ENCODE data around the gene A1CF.
"Not testable (repeated sequence)": the region's sequence is repeated elsewhere in the genome, so short reads cannot be mapped to it uniquely, and the experiment has no call there.

Gene A1CF

GRCh38 chr10:50799595-50799994 is 85.8 kb downstream of the A1CF start:
- no peak for TF ChIP-seq JUND (IDR thresholded peaks at IDR 0.05; ENCODE audit: low read depth)
- in situ Hi-C loops (cut with HindIII; ENCODE audit: low pct_unique_long_range_greater_than_20kb, low sequenced_read_pairs), result no loop called here
- no peak for DNase-seq (ENCODE audit: low read depth in 1 of 2, low spot score in 1 of 2)

- no peak for TF ChIP-seq JUND (IDR thresholded peaks at IDR 0.05; ENCODE audit: low read depth)
- in situ Hi-C loops (cut with HindIII; ENCODE audit: low pct_unique_long_range_greater_than_20kb, low sequenced_read_pairs), result no loop called here
- no peak for DNase-seq (ENCODE audit: low read depth in 1 of 2, low spot score in 1 of 2)
Observed at GRCh38 chr10:50798297-50798696, 87.1 kb downstream of the A1CF start.

GRCh38 chr10:50796693-50797092 is 88.7 kb downstream of the A1CF start:
- in situ Hi-C loops (cut with HindIII; ENCODE audit: low pct_unique_long_range_greater_than_20kb, low sequenced_read_pairs), result no loop called here
- no peak for DNase-seq (ENCODE audit: low read depth in 1 of 2, low spot score in 1 of 2)
- no peak for TF ChIP-seq JUND (IDR thresholded peaks at IDR 0.05; ENCODE audit: low read depth)

GRCh38 chr10:50794490-50794889 is 90.9 kb downstream of the A1CF start:
- in situ Hi-C loops (cut with HindIII; ENCODE audit: low pct_unique_long_range_greater_than_20kb, low sequenced_read_pairs), result no loop called here
- no peak for DNase-seq (ENCODE audit: low read depth in 1 of 2, low spot score in 1 of 2)
- TF ChIP-seq JUND (IDR thresholded peaks at IDR 0.05; ENCODE audit: low read depth), result no peak

- in situ Hi-C loops (cut with HindIII; ENCODE audit: low pct_unique_long_range_greater_than_20kb, low sequenced_read_pairs), result no loop called here
- DNase-seq (ENCODE audit: low read depth in 1 of 2, low spot score in 1 of 2), result peak; percentile 50 to 66
Observed at GRCh38 chr10:50788951-50789945, 96.2 kb downstream of the A1CF start.

GRCh38 chr10:50787962-50788361 is 97.5 kb downstream of the A1CF start:
- in situ Hi-C loops (cut with HindIII; ENCODE audit: low pct_unique_long_range_greater_than_20kb, low sequenced_read_pairs); DNase-seq (ENCODE audit: low read depth in 1 of 2, low spot score in 1 of 2): not testable (repeated sequence)

More at GRCh38 chr10:50788951-50789945, 96.2 kb downstream of the A1CF start:
- no peak for TF ChIP-seq JUND (IDR thresholded peaks at IDR 0.05; ENCODE audit: low read depth)

GRCh38 chr10:50782017-50782416 is 103.4 kb downstream of the A1CF start:
- DNase-seq (ENCODE audit: low read depth in 1 of 2, low spot score in 1 of 2); in situ Hi-C loops (cut with HindIII; ENCODE audit: low pct_unique_long_range_greater_than_20kb, low sequenced_read_pairs): not testable (repeated sequence)

GRCh38 chr10:50780036-50780435 is 105.4 kb downstream of the A1CF start:
- not testable (repeated sequence) for DNase-seq (ENCODE audit: low read depth in 1 of 2, low spot score in 1 of 2)

GRCh38 chr10:50774868-50775267 is 110.6 kb downstream of the A1CF start:
- DNase-seq (ENCODE audit: low read depth in 1 of 2, low spot score in 1 of 2), result peak in 1 of 2 experiments; percentile 31
- in situ Hi-C loops (cut with HindIII; ENCODE audit: low pct_unique_long_range_greater_than_20kb, low sequenced_read_pairs), result not testable (repeated sequence)

More at GRCh38 chr10:50780036-50780435, 105.4 kb downstream of the A1CF start:
- in situ Hi-C loops (cut with HindIII; ENCODE audit: low pct_unique_long_range_greater_than_20kb, low sequenced_read_pairs), result not testable (repeated sequence)

- in situ Hi-C loops (cut with HindIII; ENCODE audit: low pct_unique_long_range_greater_than_20kb, low sequenced_read_pairs); DNase-seq (ENCODE audit: low read depth in 1 of 2, low spot score in 1 of 2): not testable (repeated sequence)
Observed at GRCh38 chr10:50772042-50772441, 113.4 kb downstream of the A1CF start.

- in situ Hi-C loops (cut with HindIII; ENCODE audit: low pct_unique_long_range_greater_than_20kb, low sequenced_read_pairs); DNase-seq (ENCODE audit: low read depth in 1 of 2, low spot score in 1 of 2): not testable (repeated sequence)
Observed at GRCh38 chr10:50766774-50767513, 118.5 kb downstream of the A1CF start.
